Adrenal gland (tissue), 5 donors: ENCODE results near the gene NFS1.

Experiments used
- CTCF ChIP-seq, 6 experiments: fragments of 450-650 bp in 4 of 6; fragments of 200-600 bp in 2 of 6; sonication (generic) in 1 of 6; IDR thresholded peaks; 1 replicate in 5 of 6; 2 replicates in 1 of 6; pipeline versions ENCODE4 v1.5.1 to v1.8.0; 2016 to 2021; ENCODE audit warnings: antibody characterized with exemption in 6 of 6, mild to moderate bottlenecking in 2 of 6, moderate library complexity in 1 of 6
- POLR2A ChIP-seq, 2 donors: fragments of 450-650 bp; IDR thresholded peaks; one replicate each; pipeline ENCODE4 v1.6.1; 2017; ENCODE audit warnings: antibody characterized with exemption in 2 of 2, mild to moderate bottlenecking in 2 of 2, moderate library complexity in 1 of 2
- donor health status: DM: no; HTN: no; CAD: no.

GRCh38 chr20:35739294-35740163, 40.4 kb upstream of the NFS1 start:
- peak in 4 of 6 experiments; percentile 17 to 36 (median 26) for TF ChIP-seq CTCF (IDR thresholded peaks at IDR 0.05)
- no peak for TF ChIP-seq POLR2A (IDR thresholded peaks at IDR 0.05)
